Transverse colon (tissue), 4 donors: ENCODE results near the gene L3MBTL4.

Source experiments
- POLR2A ChIP-seq: fragments of 450-650 bp; IDR thresholded peaks from one replicate; pipeline ENCODE4 v1.6.1; 2016; ENCODE audit warnings: antibody characterized with exemption, mild to moderate bottlenecking, moderate library complexity
- POLR2AphosphoS5 ChIP-seq, 3 donors: sonication (generic); formaldehyde crosslinking; IDR thresholded peaks; one replicate each; pipeline ENCODE4 v1.6.1; 2016; ENCODE audit warnings: antibody characterized with exemption in 3 of 3
- TF ChIP-seq, protein P1 (sequence below), 5 experiments: fragments of 200-600 bp in 3 of 5; fragments of 450-650 bp in 2 of 5; sonication (generic) in 3 of 5; IDR thresholded peaks; 1 replicate in 2 of 5; 2 replicates in 3 of 5; pipeline ENCODE4 v1.5.1; 2016 to 2017; ENCODE audit warnings: antibody characterized with exemption in 5 of 5, inconsistent platforms in 3 of 5, mild to moderate bottlenecking in 2 of 5, moderate library complexity in 1 of 5

GRCh38 chr18:6146307-6146661, 268.4 kb downstream of the L3MBTL4 start:
- TF ChIP-seq, protein P1, sequence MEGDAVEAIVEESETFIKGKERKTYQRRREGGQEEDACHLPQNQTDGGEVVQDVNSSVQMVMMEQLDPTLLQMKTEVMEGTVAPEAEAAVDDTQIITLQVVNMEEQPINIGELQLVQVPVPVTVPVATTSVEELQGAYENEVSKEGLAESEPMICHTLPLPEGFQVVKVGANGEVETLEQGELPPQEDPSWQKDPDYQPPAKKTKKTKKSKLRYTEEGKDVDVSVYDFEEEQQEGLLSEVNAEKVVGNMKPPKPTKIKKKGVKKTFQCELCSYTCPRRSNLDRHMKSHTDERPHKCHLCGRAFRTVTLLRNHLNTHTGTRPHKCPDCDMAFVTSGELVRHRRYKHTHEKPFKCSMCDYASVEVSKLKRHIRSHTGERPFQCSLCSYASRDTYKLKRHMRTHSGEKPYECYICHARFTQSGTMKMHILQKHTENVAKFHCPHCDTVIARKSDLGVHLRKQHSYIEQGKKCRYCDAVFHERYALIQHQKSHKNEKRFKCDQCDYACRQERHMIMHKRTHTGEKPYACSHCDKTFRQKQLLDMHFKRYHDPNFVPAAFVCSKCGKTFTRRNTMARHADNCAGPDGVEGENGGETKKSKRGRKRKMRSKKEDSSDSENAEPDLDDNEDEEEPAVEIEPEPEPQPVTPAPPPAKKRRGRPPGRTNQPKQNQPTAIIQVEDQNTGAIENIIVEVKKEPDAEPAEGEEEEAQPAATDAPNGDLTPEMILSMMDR (IDR thresholded peaks at IDR 0.05), result no peak
- no peak for TF ChIP-seq POLR2A
- no peak for TF ChIP-seq POLR2AphosphoS5 (IDR thresholded peaks at IDR 0.05)
